Transverse colon (tissue), 3 donors: ENCODE data around the gene GLRX3.

Experiments used
- CTCF ChIP-seq, 5 experiments: fragments of 200-600 bp in 3 of 5; fragments of 450-650 bp in 2 of 5; sonication (generic) in 3 of 5; IDR thresholded peaks; 1 replicate in 2 of 5; 2 replicates in 3 of 5; pipeline ENCODE4 v1.5.1; 2016 to 2017; ENCODE audit warnings: antibody characterized with exemption in 5 of 5, inconsistent platforms in 3 of 5, mild to moderate bottlenecking in 2 of 5, moderate library complexity in 1 of 5
- POLR2A ChIP-seq: fragments of 450-650 bp; IDR thresholded peaks from one replicate; pipeline ENCODE4 v1.6.1; 2016; ENCODE audit warnings: antibody characterized with exemption, mild to moderate bottlenecking, moderate library complexity

- no peak for TF ChIP-seq CTCF (IDR thresholded peaks at IDR 0.05)
- TF ChIP-seq POLR2A = no peak
These were observed 79.7 kb downstream of the GLRX3 start for GRCh38 chr10:130215931-130216231.
